HepG2 (cell line): ENCODE measurements around the gene ITIH1. TPM values are rescaled to one million over a fixed set of nuclear protein-coding genes. Genes with fewer than 3 reads are reported as not detected.

Experiments
- ATF4 ChIP-seq, 2 experiments: fragments of 450-650 bp in 1 of 2; sonication (generic) in 1 of 2; formaldehyde crosslinking; IDR thresholded peaks; 2 replicates each; pipeline versions ENCODE4 v1.5.0 to v1.8.0; 2020 to 2022; ENCODE audit warnings: mild to moderate bottlenecking in 1 of 2, missing genetic modification reagents in 1 of 2
- CCDC6 ChIP-seq: sonication (generic); formaldehyde crosslinking; IDR thresholded peaks from 2 replicates; pipeline ENCODE4 v1.8.1; 2022; ENCODE audit warnings: mild to moderate bottlenecking, missing genetic modification reagents, moderate library complexity
- EEA1 ChIP-seq: sonication (generic); formaldehyde crosslinking; IDR thresholded peaks from 2 replicates; pipeline ENCODE4 v1.5.1; 2020; ENCODE audit warnings: mild to moderate bottlenecking, missing genetic modification reagents, borderline replicate concordance
- HDAC2 ChIP-seq: sonication (generic); formaldehyde crosslinking; IDR thresholded peaks from 2 replicates; pipeline ENCODE4 v1.4.0; 2020; ENCODE audit warnings: missing genetic modification reagents
- KDM4B ChIP-seq: sonication (generic); formaldehyde crosslinking; IDR thresholded peaks from 2 replicates; pipeline ENCODE4 v1.4.0; 2020; ENCODE audit warnings: missing genetic modification reagents
- MAZ ChIP-seq, 2 experiments: sonication (generic) in 1 of 2; formaldehyde crosslinking in 1 of 2; IDR thresholded peaks; 2 replicates each; pipeline versions ENCODE4 v1.5.0 to v1.6.1; 2012 to 2020; ENCODE audit warnings: low read depth in 2 of 2, mild to moderate bottlenecking in 2 of 2, borderline replicate concordance in 1 of 2, improper control_type of control experiment in 1 of 2, low read length in 1 of 2, missing genetic modification reagents in 1 of 2, moderate library complexity in 1 of 2
- MYC ChIP-seq: sonication (generic); formaldehyde crosslinking; IDR thresholded peaks from 2 replicates; pipeline ENCODE4 v1.9.0; 2021; ENCODE audit warnings: missing genetic modification reagents, borderline replicate concordance
- MYPOP ChIP-seq: sonication (generic); formaldehyde crosslinking; IDR thresholded peaks from 2 replicates; pipeline ENCODE4 v1.8.1; 2023; ENCODE audit warnings: mild to moderate bottlenecking, moderate library complexity, missing genetic modification reagents
- NR2F1 ChIP-seq, 2 experiments: fragments of 450-650 bp in 1 of 2; formaldehyde crosslinking in 1 of 2; IDR thresholded peaks; 2 replicates each; pipeline versions ENCODE4 v1.5.0 to v1.6.1; 2016 to 2020; ENCODE audit warnings: mild to moderate bottlenecking in 1 of 2, missing compliant biosample characterization in 1 of 2, missing genetic modification reagents in 1 of 2, moderate library complexity in 1 of 2
- RARA ChIP-seq: IDR thresholded peaks from 2 replicates; pipeline ENCODE4 v1.6.1; 2016; ENCODE audit warnings: missing genetic modification reagents, missing compliant biosample characterization
- SCMH1 ChIP-seq: sonication (generic); formaldehyde crosslinking; IDR thresholded peaks from 2 replicates; pipeline ENCODE4 v1.9.0; 2021; ENCODE audit warnings: missing genetic modification reagents, mild to moderate bottlenecking, borderline replicate concordance
- SP4 ChIP-seq: sonication (generic); formaldehyde crosslinking; IDR thresholded peaks from 2 replicates; pipeline ENCODE4 v1.8.1; 2023; ENCODE audit warnings: mild to moderate bottlenecking, missing genetic modification reagents
- SRF ChIP-seq: IDR thresholded peaks from 2 replicates; pipeline ENCODE4 v1.6.1; 2011; ENCODE audit warnings: mild to moderate bottlenecking, low read depth, low read length, moderate library complexity
- STAT5B ChIP-seq: sonication (generic); formaldehyde crosslinking; IDR thresholded peaks from 2 replicates; pipeline ENCODE4 v1.4.0; 2020; ENCODE audit warnings: missing genetic modification reagents
- TEAD3 ChIP-seq: optimal IDR thresholded peaks from 2 replicates; pipeline ENCODE3; 2016; ENCODE audit warnings: borderline replicate concordance
- ZBTB20 ChIP-seq: sonication (generic); formaldehyde crosslinking; IDR thresholded peaks from 2 replicates; pipeline ENCODE4 v1.8.1; 2023; ENCODE audit warnings: missing genetic modification reagents, low read depth, mild to moderate bottlenecking, borderline replicate concordance
- ZGPAT ChIP-seq: IDR thresholded peaks from 2 replicates; pipeline ENCODE4 v1.6.1; 2016; ENCODE audit warnings: mild to moderate bottlenecking
- ZNF17 ChIP-seq: sonication (generic); formaldehyde crosslinking; IDR thresholded peaks from 2 replicates; pipeline ENCODE4 v1.5.0; 2020; ENCODE audit warnings: mild to moderate bottlenecking, missing genetic modification reagents
- ZNF224 ChIP-seq: sonication (generic); formaldehyde crosslinking; IDR thresholded peaks from 2 replicates; pipeline ENCODE4 v1.5.0; 2020; ENCODE audit warnings: mild to moderate bottlenecking, missing genetic modification reagents
- ZNF337 ChIP-seq: sonication (generic); formaldehyde crosslinking; IDR thresholded peaks from 2 replicates; pipeline ENCODE4 v1.5.1; 2020; ENCODE audit warnings: missing genetic modification reagents, low read depth, mild to moderate bottlenecking, borderline replicate concordance
- ZNF383 ChIP-seq: sonication (generic); formaldehyde crosslinking; IDR thresholded peaks from 2 replicates; pipeline ENCODE4 v1.4.0; 2020; ENCODE audit warnings: missing genetic modification reagents, mild to moderate bottlenecking, borderline replicate concordance
- ZNF563 ChIP-seq: sonication (generic); formaldehyde crosslinking; IDR thresholded peaks from 2 replicates; pipeline ENCODE4 v1.8.0; 2022; ENCODE audit warnings: mild to moderate bottlenecking, moderate library complexity, missing genetic modification reagents
- ZNF572 ChIP-seq: sonication (generic); formaldehyde crosslinking; IDR thresholded peaks from 2 replicates; pipeline ENCODE4 v1.5.1; 2020; ENCODE audit warnings: mild to moderate bottlenecking, missing genetic modification reagents
- ZNF598 ChIP-seq: sonication (generic); formaldehyde crosslinking; IDR thresholded peaks from 2 replicates; pipeline ENCODE4 v1.5.1; 2020; ENCODE audit warnings: mild to moderate bottlenecking, missing genetic modification reagents, borderline replicate concordance
- ZNF607 ChIP-seq: sonication (generic); formaldehyde crosslinking; IDR thresholded peaks from 2 replicates; pipeline ENCODE4 v1.5.1; 2020; ENCODE audit warnings: missing genetic modification reagents, mild to moderate bottlenecking, borderline replicate concordance
- ZNF724P ChIP-seq: sonication (generic); formaldehyde crosslinking; IDR thresholded peaks from 2 replicates; pipeline ENCODE4 v1.8.0; 2022; ENCODE audit warnings: missing genetic modification reagents, borderline replicate concordance
- ZNF776 ChIP-seq: sonication (generic); formaldehyde crosslinking; IDR thresholded peaks from 2 replicates; pipeline ENCODE4 v1.4.0; 2020; ENCODE audit warnings: mild to moderate bottlenecking, missing genetic modification reagents
- polyA plus RNA-seq, 8 experiments: library from polyadenylated mRNA; depleted of rRNA in 3 of 8; stranded (reverse) in 7 of 8; unstranded in 1 of 8; fragments of >200 nt; fragmentation: Illumina TruSeq in 4 of 8; extraction: Trizol in 4 of 8; gene quantifications; 2 replicates each; pipeline versions ENCODE4 v1.2.1 to v1.2.3, GENCODE V29; 2011 to 2016; ENCODE audit warnings: low read depth in 4 of 8, missing spikeins in 1 of 8, mixed read lengths in 1 of 8; ENCODE audit not compliant: insufficient read depth in 1 of 8
- total RNA-seq, 5 experiments: library from RNA; depleted of rRNA; stranded (reverse); fragments of >200 nt; fragmentation: Illumina TruSeq; extraction: Trizol; gene quantifications; 2 replicates each; pipeline ENCODE4 v1.2.3, GENCODE V29; 2016; ENCODE audit warnings: low read depth in 1 of 5

Gene ITIH1
- total and polyA plus RNA-seq, 2 of the 13 experiments (the other 11 are each of a cell fraction or from before 2014, with no cell fraction given), result 12.3 to 19.6 TPM

- TF ChIP-seq ZNF572 (CRISPR knock-in tag) (0 out of 2 replicates have a peak, but pooled peaks have one; percentile 37), ZGPAT (CRISPR knock-in tag) (0 out of 2 replicates have a peak, but pooled peaks have one; percentile 42), ZNF776 (no peak), ZNF724P (0 out of 2 replicates have a peak, but pooled peaks have one; percentile 19), ZNF224 (CRISPR knock-in tag) (0 out of 2 replicates have a peak, but pooled peaks have one; percentile 25), STAT5B (CRISPR knock-in tag) (no peak), ZNF598 (CRISPR knock-in tag) (0 out of 2 replicates have a peak, but pooled peaks have one; percentile 18), MYPOP (CRISPR knock-in tag) (peak; percentile 40; the same call in 1 of the 2 replicates), SCMH1 (CRISPR knock-in tag) (no peak), KDM4B (CRISPR knock-in tag) (0 out of 2 replicates have a peak, but pooled peaks have one; percentile 17), EEA1 (CRISPR knock-in tag) (peak; percentile 67; the same call in 1 of the 2 replicates), SRF (peak; percentile 91), ZNF563 (CRISPR knock-in tag) (peak; percentile 12; the same call in 1 of the 2 replicates), HDAC2 (CRISPR knock-in tag) (peak; percentile 62; the same call in 1 of the 2 replicates), NR2F1 (CRISPR knock-in tag; IDR thresholded peaks at IDR 0.05) (peak; percentile 93 to 96), CCDC6 (CRISPR knock-in tag) (peak; percentile 55; the same call in 1 of the 2 replicates), ZBTB20 (CRISPR knock-in tag) (no peak), ZNF337 (CRISPR knock-in tag) (0 out of 2 replicates have a peak, but pooled peaks have one; percentile 8), ATF4 (CRISPR knock-in tag; IDR thresholded peaks at IDR 0.05) (no peak), ZNF607 (peak; percentile 69; the same call in 1 of the 2 replicates), RARA (CRISPR knock-in tag) (peak; percentile 82), MAZ (IDR thresholded peaks at IDR 0.05; ENCODE audit: borderline replicate concordance, low read depth, low read length) (peak; percentile 67; the same call in 1 of the 2 replicates), MAZ (CRISPR knock-in tag; IDR thresholded peaks at IDR 0.05; ENCODE audit: low read depth) (no peak), TEAD3 (CRISPR knock-in tag) (peak; percentile 40), ZNF383 (CRISPR knock-in tag) (no peak), SP4 (CRISPR knock-in tag) (0 out of 2 replicates have a peak, but pooled peaks have one; percentile 10), MYC (0 out of 2 replicates have a peak, but pooled peaks have one; percentile 12), ZNF17 (no peak)
Observed at GRCh38 chr3:52794612-52795099, 17.3 kb downstream of the ITIH1 start, which contains the start of gene ITIH3 (continued).
